ENCODE data around the gene CTSS. TPM values are rescaled to one million over a fixed set of nuclear protein-coding genes. Genes with fewer than 3 reads are reported as not detected.

The CTSS gene
- total RNA-seq, 1 experiment from 2014 or later, result not detected

DNA sequence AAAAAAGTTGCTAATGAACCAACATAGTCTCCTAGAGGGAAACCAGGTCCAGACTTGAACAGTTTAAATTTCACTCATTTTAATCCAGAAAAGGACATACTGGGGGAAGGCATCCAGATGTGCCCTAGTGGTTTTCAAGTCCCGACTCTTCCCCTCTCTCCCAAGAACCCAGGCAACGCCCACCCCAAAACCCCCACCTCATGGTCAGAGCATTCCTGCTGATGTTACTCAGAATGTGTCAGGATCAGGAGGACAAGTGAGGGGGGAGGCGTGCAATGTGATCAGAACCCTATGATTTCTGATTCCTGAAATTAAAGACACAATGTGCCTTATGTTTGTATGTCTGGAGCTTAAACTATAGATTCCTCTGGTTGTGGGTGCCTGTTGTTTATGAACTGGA lies 44.1 kb upstream of the CTSS start:
- WGBS (ENCODE audit: extremely low coverage, insufficient read length, low lambda C conversion rate), result no CpG with 5 or more reads among the region's 3 CpGs
- DNase-seq, result no peak

More for the DNA sequence above, 44.1 kb upstream of the CTSS start:
- H3K23me2 ChIP-seq (ENCODE audit: insufficient read length, low read depth, low read length, poor library complexity, severe bottlenecking), result no peaks in the 10 kb centered on the region
- H2AK5ac ChIP-seq (ENCODE audit: insufficient read length, low read length), result no peak overlapping the region
- H4K5ac ChIP-seq (ENCODE audit: insufficient read length, low read depth, low read length), result no peak overlapping the region
- no peak overlapping the region for H3K9ac ChIP-seq (ENCODE audit: extremely low read depth, insufficient read length, low read length)
- H3K36me3 Mint-ChIP-seq (ENCODE audit: insufficient read depth in 1 of 3, low read depth in 3 of 3), result peaks cover 5 to 10% (median 7%) of the 10 kb centered on the region in 3 experiments; a peak in 5 of 7 replicates
- H3K14ac ChIP-seq (ENCODE audit: insufficient read depth, low read length), result no peak overlapping the region
- H3K79me1 ChIP-seq (ENCODE audit: insufficient read depth, low read depth, low read length, poor library complexity, severe bottlenecking), result no peaks in the 10 kb centered on the region
- H3K27ac ChIP-seq (ENCODE audit: insufficient read length, low read depth, low read length), result no peak overlapping the region
- no peaks in the 10 kb centered on the region for H3K9me3 ChIP-seq (ENCODE audit: control insufficient read depth, low read depth, low read length)
- no peak overlapping the region for H3K56ac ChIP-seq (ENCODE audit: insufficient read length, low read depth, low read length)
- H3T11ph ChIP-seq (ENCODE audit: low read length), result no peak overlapping the region
- H3K18ac ChIP-seq (ENCODE audit: insufficient read length, low read depth, low read length), result no peak overlapping the region
- H3K27ac Mint-ChIP-seq, result no peak overlapping the region
- H3K23ac ChIP-seq (ENCODE audit: insufficient read length, low read depth, low read length), result no peak overlapping the region
- H2BK20ac ChIP-seq (ENCODE audit: low read depth, low read length, poor library complexity, severe bottlenecking), result no peak overlapping the region
- H3K4me2 ChIP-seq (ENCODE audit: insufficient read depth, insufficient read length, low read length), result no peak overlapping the region
- no peak overlapping the region for H3K4me3 Mint-ChIP-seq
- no peak for TF ChIP-seq CTCF (conservative IDR thresholded peaks at IDR 0.05)
- H3K4me1 Mint-ChIP-seq, result peaks cover 29 to 32% of the 10 kb centered on the region in 2 experiments
- no peak overlapping the region for H2BK15ac ChIP-seq (ENCODE audit: low read depth, low read length)
- no peaks in the 10 kb centered on the region for H3K27me3 ChIP-seq (ENCODE audit: insufficient read depth, low read length)
- no peaks in the 10 kb centered on the region for H3K79me2 ChIP-seq (ENCODE audit: insufficient read depth, low read length)
- H2BK12ac ChIP-seq (ENCODE audit: insufficient read length, low read depth, low read length), result no peak overlapping the region
- no peak overlapping the region for H2AFZ ChIP-seq (ENCODE audit: low read length)
- no peaks in the 10 kb centered on the region for H3K27me3 Mint-ChIP-seq (ENCODE audit: low read depth)
- no peak overlapping the region for H4K91ac ChIP-seq (ENCODE audit: insufficient read length, low read depth, low read length)
- H2BK120ac ChIP-seq (ENCODE audit: low read depth, low read length, poor library complexity, severe bottlenecking), result no peak overlapping the region
- H3K9me3 Mint-ChIP-seq, result no peaks in the 10 kb centered on the region
- no peaks in the 10 kb centered on the region for H4K20me1 ChIP-seq (ENCODE audit: control insufficient read depth, insufficient read depth, insufficient read length)
- H2BK5ac ChIP-seq (ENCODE audit: insufficient read length, low read length), result no peak overlapping the region
- H4K8ac ChIP-seq (replicated peaks; ENCODE audit: insufficient read length, low read depth, low read length), result no peak overlapping the region
- peaks cover 13% of the 10 kb centered on the region; the same call in 1 of the 2 replicates for H3K4me1 ChIP-seq (ENCODE audit: insufficient read depth, low read length)
- no peak overlapping the region for H3K4ac ChIP-seq (ENCODE audit: low read depth, low read length)
